ENCODE measurements around the gene FKBP14. TPM values are rescaled to one million over a fixed set of nuclear protein-coding genes. Genes with fewer than 3 reads are reported as not detected.

FKBP14 gene
- total RNA-seq, 1 experiment from 2014 or later = 11.5 TPM

DNA sequence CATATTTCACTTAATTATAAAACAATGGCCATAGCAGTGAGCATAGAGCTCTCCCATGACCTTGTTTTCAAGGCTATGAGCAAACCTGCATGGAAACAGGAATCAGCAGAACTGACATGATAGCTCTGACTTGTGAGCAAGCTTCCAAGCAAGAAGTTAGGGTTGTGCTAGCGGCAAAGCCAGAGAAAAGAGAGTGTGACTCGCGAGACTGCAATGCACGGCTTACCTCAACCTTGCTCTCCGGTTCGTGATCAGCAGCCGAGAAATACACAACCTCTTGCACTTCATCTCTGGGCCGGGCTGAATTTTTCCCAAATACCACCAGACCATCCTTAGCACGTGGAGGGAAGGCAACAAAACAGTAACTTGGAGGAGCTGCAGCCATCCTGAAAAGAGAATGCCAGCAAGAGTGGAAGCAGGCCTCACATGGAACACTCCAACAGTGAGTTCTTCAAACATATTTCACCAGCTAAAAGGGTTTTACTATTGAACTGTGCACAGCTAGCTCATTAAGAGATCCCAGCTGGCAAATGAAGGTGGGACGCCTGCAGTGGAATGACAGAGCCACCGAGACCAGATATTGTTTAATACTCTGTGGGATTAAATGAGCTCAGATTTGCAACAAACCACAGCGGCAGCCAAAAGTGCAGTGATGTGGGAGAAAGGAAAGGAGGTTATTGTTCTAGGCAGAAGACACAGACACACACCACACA lies 57.7 kb downstream of the FKBP14 start:
- Mint-ChIP-seq H3K4me3 (no peak overlapping the region), H3K27ac (peak overlapping the region; percentile 31 to 91 (median 41); a peak in 4 of 7 replicates), H3K36me3 (ENCODE audit: insufficient read depth in 1 of 3, low read depth in 3 of 3) (peaks cover 9 to 37% (median 30%) of the 10 kb centered on the region in 3 experiments), H3K9me3 (peaks cover 0 to 6% of the 10 kb centered on the region in 2 experiments; a peak in 2 of 5 replicates), H3K4me1 (peaks cover 12 to 21% of the 10 kb centered on the region in 2 experiments), H3K27me3 (ENCODE audit: low read depth) (no peaks in the 10 kb centered on the region)
- TF ChIP-seq, protein P1, sequence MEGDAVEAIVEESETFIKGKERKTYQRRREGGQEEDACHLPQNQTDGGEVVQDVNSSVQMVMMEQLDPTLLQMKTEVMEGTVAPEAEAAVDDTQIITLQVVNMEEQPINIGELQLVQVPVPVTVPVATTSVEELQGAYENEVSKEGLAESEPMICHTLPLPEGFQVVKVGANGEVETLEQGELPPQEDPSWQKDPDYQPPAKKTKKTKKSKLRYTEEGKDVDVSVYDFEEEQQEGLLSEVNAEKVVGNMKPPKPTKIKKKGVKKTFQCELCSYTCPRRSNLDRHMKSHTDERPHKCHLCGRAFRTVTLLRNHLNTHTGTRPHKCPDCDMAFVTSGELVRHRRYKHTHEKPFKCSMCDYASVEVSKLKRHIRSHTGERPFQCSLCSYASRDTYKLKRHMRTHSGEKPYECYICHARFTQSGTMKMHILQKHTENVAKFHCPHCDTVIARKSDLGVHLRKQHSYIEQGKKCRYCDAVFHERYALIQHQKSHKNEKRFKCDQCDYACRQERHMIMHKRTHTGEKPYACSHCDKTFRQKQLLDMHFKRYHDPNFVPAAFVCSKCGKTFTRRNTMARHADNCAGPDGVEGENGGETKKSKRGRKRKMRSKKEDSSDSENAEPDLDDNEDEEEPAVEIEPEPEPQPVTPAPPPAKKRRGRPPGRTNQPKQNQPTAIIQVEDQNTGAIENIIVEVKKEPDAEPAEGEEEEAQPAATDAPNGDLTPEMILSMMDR (conservative IDR thresholded peaks at IDR 0.05) = no peak
- no peaks in the 10 kb centered on the region for H3K23me2 ChIP-seq (ENCODE audit: insufficient read length, low read depth, low read length, poor library complexity, severe bottlenecking)
- no peak overlapping the region for H2BK120ac ChIP-seq (ENCODE audit: low read depth, low read length, poor library complexity, severe bottlenecking)
- H3K27ac ChIP-seq (ENCODE audit: insufficient read length, low read depth, low read length) = no peak overlapping the region
- H3K27me3 ChIP-seq (ENCODE audit: insufficient read depth, low read length) = no peaks in the 10 kb centered on the region
- H4K5ac ChIP-seq (ENCODE audit: insufficient read length, low read depth, low read length) = no peak overlapping the region
- no peak overlapping the region for H2BK12ac ChIP-seq (ENCODE audit: insufficient read length, low read depth, low read length)
- no peak overlapping the region for H2AK5ac ChIP-seq (ENCODE audit: insufficient read length, low read length)
- H3K18ac ChIP-seq (ENCODE audit: insufficient read length, low read depth, low read length) = no peak overlapping the region
- H4K91ac ChIP-seq (ENCODE audit: insufficient read length, low read depth, low read length) = no peak overlapping the region
- H3T11ph ChIP-seq (ENCODE audit: low read length) = no peak overlapping the region
- no peaks in the 10 kb centered on the region for H4K20me1 ChIP-seq (ENCODE audit: control insufficient read depth, insufficient read depth, insufficient read length)
- no peaks in the 10 kb centered on the region for H3K9me3 ChIP-seq (ENCODE audit: control insufficient read depth, low read depth, low read length)
- peaks cover 2% of the 10 kb centered on the region; the same call in 1 of the 2 replicates for H3K79me2 ChIP-seq (ENCODE audit: insufficient read depth, low read length)
- no peak overlapping the region for H2AFZ ChIP-seq (ENCODE audit: low read length)
- no peak overlapping the region for H3K23ac ChIP-seq (ENCODE audit: insufficient read length, low read depth, low read length)
- no peak overlapping the region for H3K4me2 ChIP-seq (ENCODE audit: insufficient read depth, insufficient read length, low read length)
- no peak overlapping the region for H3K14ac ChIP-seq (ENCODE audit: insufficient read depth, low read length)
- H2BK5ac ChIP-seq (ENCODE audit: insufficient read length, low read length) = no peak overlapping the region
- no CpG with 5 or more reads among the region's 12 CpGs for WGBS (ENCODE audit: extremely low coverage, insufficient read length, low lambda C conversion rate)
- DNase-seq = no peak
- peaks cover 20% of the 10 kb centered on the region for H3K79me1 ChIP-seq (ENCODE audit: insufficient read depth, low read depth, low read length, poor library complexity, severe bottlenecking)
- no peak overlapping the region for H3K56ac ChIP-seq (ENCODE audit: insufficient read length, low read depth, low read length)
- no peak overlapping the region for H3K4ac ChIP-seq (ENCODE audit: low read depth, low read length)
- no peaks in the 10 kb centered on the region for H3K4me1 ChIP-seq (ENCODE audit: insufficient read depth, low read length)
- no peak overlapping the region for H4K8ac ChIP-seq (replicated peaks; ENCODE audit: insufficient read length, low read depth, low read length)
- H2BK15ac ChIP-seq (ENCODE audit: low read depth, low read length) = no peak overlapping the region
- no peak overlapping the region for H3K9ac ChIP-seq (ENCODE audit: extremely low read depth, insufficient read length, low read length)
- no peak overlapping the region for H2BK20ac ChIP-seq (ENCODE audit: low read depth, low read length, poor library complexity, severe bottlenecking)

Measured in H9 (cell line).